Measurements from ENCODE around the gene AGAP3.
A peak's percentile ranks its signal among the peaks of the same experiment; 100 is the strongest.

Gene AGAP3

DNA sequence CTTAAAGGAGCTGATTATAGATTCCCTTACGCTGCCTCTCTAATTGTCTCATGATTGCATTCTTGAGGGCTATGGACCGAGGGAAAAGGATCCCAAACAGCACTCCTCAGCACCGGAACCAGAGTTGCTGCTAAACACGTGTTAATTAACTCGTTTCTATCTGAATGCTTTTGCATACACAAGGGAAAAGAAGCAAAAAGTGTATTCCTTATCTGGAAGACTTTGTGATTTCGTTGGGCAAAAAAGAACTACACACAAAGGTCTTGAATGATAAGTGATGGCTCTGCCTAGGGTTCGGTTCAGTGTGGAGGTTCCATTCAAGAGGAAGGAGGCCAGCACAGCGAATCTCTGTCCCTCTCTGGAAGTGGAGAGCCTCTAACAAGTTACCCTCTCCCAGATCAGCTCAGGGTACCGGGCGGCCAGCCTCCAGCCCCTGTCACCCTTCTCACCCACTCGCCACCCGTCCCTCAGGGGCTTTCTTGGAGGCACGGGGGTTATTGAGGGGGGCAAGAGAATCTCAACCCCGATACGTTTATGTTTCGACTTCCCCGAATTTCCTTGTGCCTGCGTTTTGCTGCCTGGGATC lies 27.4 kb upstream of the AGAP3 start:
- H3K4me3 ChIP-seq (ENCODE audit: low read depth, low read length), result peak overlapping the region; percentile 90
- DNase-seq (ENCODE audit: low read depth), result no peak
- no peak for TF ChIP-seq CTCF (IDR thresholded peaks at IDR 0.05; ENCODE audit: control insufficient read depth, extremely low read depth, insufficient read depth)

DNA sequence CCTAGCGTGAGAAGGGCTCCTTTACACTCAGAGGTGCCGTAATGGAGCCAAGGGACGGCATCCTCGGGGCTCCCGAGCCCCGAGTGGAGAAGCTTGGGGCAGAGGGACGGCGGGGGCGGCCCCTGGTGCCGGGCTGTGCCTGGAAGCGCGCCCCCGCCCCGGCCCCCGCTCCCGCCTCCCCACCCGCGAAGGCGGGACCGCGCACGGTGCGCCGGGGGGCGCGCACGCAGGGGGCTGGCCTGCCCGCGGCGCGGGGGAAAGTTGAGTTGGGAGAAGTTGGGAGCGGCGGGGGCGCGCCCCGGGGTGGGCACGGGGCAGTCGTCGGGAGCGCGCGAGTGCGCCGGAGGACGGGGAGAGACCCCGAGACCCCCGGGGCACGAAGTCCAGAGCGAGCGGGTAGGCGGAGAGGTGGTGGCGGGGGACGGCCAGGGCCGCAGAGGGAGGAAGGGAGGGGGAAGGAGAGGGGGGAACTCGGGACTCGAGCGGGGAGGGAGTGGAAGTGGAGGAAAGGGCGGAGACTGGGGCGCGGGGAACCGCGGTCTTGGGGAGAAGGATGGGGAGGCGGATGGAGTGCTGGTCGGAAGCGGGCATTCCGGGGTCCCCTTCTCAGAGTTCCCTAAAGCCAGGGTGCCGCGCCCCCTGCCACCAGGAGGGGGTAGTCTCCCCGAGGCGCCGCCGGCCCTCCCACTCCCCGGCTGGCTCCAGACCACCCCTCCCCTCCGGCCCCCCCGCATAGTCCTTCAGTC lies 26.7 kb upstream of the AGAP3 start, which contains the start of gene SLC4A2:
Gene SLC4A2, plus strand, starts transcription at position 223 of the 746 bp plus-strand sequence. CDS start 2,399 bp downstream, outside the sequence.
- peak; percentile 29; the same call in 1 of the 2 replicates for TF ChIP-seq CTCF (IDR thresholded peaks at IDR 0.05; ENCODE audit: control insufficient read depth, extremely low read depth, insufficient read depth)
- peak within 1 kb of the TSS; percentile 90 for H3K4me3 ChIP-seq (ENCODE audit: low read depth, low read length)
- DNase-seq (ENCODE audit: low read depth), result no peak

DNA sequence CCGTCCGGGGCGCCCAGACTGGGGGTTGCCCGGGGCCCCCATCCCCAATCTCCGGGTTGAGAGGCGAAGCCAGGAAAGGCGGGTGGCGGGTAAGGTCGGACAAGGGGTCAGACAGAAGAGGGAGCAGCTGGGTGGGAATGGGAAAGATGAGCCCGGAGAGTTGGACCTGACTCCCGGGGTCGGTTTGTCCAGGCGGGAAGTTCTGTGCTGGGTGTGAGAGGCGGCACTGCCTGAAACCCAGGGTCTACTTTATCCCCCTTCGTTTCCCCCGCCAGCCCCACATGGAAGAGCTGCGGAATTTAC lies 26.2 kb upstream of the AGAP3 start:
- TF ChIP-seq CTCF (IDR thresholded peaks at IDR 0.05; ENCODE audit: control insufficient read depth, extremely low read depth, insufficient read depth), result no peak
- peak overlapping the region; percentile 90 for H3K4me3 ChIP-seq (ENCODE audit: low read depth, low read length)
- DNase-seq (ENCODE audit: low read depth), result no peak

DNA sequence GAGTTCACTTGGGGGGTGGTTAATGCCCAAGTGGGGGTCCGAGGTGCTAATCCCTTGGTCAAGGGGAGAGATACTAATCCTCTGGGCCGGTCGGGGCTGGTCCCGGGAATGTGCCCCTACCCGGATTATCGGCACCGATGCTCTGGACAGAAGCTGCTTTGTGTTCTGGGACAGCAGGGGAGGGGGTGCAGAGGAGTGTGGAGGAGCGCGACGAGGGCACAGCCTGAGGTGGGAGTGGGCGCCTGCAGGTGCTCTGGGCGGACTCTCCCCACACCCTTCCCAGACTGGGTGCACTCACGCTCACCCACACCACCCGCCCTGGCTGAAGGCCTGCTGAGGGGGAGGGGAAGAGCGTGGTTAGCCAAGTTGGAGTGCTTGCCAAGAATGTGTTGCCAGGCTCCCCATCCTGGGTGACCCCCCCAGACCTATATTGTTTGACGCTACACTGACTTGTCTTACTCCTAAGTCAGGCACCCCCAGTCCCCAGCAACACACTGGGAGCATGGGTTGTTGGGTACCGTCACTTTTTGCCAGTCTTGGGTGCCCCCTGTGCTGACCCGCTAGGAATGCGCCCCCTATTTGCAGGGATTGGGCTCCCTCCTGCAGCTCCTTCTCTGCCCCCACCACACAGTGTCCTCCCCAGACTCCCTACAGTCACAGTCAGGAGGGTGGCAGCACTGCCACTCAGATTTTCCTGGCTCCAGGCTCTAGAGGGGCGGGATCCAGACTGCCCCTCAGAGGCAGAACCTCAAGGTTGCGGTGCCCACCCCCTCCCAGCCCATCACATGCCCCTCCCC lies 25.7 kb upstream of the AGAP3 start:
- no peak for TF ChIP-seq CTCF (IDR thresholded peaks at IDR 0.05; ENCODE audit: control insufficient read depth, extremely low read depth, insufficient read depth)
- no peak for DNase-seq (ENCODE audit: low read depth)
- peak overlapping the region; percentile 90 for H3K4me3 ChIP-seq (ENCODE audit: low read depth, low read length)

GRCh38 chr7:151061213-151062110 lies 24.8 kb upstream of the AGAP3 start:
- DNase-seq (ENCODE audit: low read depth), result no peak
- H3K4me3 ChIP-seq (ENCODE audit: low read depth, low read length), result no peak overlapping the region
- TF ChIP-seq CTCF (IDR thresholded peaks at IDR 0.05; ENCODE audit: control insufficient read depth, extremely low read depth, insufficient read depth), result no peak

- TF ChIP-seq CTCF (IDR thresholded peaks at IDR 0.05; ENCODE audit: control insufficient read depth, extremely low read depth, insufficient read depth), result no peak
- no peak for DNase-seq (ENCODE audit: low read depth)
- H3K4me3 ChIP-seq (ENCODE audit: low read depth, low read length), result no peak overlapping the region
Observed at GRCh38 chr7:151062111-151062398, 24.2 kb upstream of the AGAP3 start.

All from LNCaP clone FGC (cell line).